ENCODE results near the gene ZNF3.
"Not testable (repeated sequence)": the region's sequence is repeated elsewhere in the genome, so short reads cannot be mapped to it uniquely, and the experiment has no call there.

ZNF3 gene

DNA sequence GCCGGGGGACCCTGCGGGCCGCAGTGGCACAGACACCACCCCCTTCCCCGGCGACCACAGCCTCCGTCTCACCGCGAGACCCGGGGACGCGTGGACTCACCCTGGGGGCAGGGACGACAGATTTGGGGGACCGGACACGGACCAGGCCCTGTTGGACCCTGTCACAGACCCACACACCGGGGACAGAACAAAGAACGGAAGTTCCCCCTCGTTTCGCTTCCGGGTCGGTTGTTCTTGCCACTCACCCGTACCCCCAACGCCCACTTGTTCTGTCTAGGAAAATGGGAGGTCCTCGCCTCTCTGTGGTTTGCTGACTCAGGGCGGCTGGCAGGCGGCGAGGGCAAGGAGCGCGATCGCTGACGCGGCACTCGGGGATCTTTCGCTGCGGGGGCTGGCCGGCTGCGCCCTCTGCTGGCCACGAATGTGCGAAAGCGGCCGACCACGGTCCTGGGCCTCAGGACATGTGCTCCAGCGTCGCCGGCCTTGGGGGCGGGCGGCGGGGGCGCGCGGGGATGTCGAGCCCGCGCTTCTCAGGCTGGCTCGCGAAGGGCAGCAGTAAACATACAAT, at the start of gene ZNF3:
Gene ZNF3, minus strand, starts transcription at position 189 of the 568 bp plus-strand sequence. CDS start 4,366 bp downstream, outside the sequence.
- peak; percentile 99 for DNase-seq (ENCODE audit: low read depth)

DNA sequence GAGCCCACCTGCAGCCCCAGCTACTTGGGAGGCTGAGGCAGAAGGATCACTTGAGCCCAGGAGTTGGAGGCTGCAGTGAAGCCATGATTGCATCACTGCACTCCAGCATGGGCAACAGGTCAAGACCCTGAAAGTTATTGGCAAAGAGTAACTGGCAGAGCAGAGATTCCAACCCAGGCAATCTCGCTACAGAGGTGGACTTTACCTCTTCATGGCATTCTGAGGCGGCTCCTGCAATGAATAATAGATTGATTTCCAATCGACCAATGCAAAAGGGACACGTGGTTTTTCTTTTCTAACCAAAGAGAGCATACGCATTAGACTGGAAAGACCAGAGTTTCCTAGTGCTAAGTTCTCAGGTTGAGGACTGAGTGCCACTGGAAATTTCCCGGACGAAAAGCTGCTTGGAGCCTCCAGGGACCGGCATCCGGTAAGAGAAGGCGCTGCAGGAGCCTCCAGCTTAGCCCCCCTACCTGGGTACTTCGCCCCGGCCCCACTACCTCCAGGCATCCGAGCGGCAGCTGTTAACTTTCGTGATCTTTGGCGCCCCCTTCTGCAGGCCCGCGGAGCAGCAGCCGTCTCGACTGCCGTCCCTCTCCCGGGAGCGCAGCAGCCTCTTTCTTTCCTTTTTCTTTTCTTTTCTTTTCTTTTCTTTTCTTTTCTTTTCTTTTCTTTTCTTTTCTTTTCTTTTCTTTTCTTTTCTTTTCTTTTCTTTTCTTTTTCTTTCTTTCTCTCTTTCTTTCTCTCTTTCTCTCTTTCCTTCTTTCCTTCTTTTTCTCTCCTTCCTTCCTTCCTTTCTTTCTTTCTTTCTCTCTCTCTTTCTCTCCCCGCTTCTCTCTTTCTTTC, 49.3 kb upstream of the ZNF3 start:
- peak; percentile 74 for DNase-seq (ENCODE audit: low read depth)

DNA sequence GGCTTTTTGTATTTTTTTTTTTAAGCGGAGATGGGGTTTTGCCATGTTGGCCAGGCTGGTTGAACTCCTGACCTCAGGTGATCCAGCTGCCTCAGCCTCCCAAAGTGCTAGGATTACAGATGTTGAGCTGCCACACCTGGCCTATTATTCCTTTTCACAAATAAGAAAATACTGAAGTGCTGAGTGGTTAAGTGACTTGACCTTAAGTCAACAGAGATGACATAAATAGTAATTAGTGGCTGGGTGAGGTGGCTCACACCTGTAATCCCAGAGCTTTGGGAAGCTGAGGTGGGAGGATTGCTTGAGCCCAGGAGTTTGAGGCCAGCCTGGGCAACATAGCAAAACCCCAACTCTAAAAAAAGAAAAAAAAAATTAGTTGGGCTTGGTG, 48.7 kb upstream of the ZNF3 start:
- DNase-seq (ENCODE audit: low read depth), result not testable (repeated sequence)

DNA sequence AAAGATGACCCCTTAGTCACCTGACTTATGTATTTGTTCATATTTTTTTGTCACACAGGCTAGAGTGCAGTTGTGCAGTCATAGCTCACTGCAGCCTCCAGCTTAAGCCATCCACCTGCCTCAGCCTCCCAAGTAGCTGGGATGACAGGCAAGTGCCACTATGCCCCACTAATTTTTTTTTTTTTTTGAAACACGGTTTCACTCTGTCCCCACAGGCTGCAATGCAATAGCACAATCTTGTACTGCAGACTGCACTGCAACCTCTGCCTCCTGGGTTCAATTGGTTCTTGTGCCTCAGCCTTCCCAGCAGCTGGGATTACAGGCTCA, 47.1 kb upstream of the ZNF3 start:
- no peak for DNase-seq (ENCODE audit: low read depth)

DNA sequence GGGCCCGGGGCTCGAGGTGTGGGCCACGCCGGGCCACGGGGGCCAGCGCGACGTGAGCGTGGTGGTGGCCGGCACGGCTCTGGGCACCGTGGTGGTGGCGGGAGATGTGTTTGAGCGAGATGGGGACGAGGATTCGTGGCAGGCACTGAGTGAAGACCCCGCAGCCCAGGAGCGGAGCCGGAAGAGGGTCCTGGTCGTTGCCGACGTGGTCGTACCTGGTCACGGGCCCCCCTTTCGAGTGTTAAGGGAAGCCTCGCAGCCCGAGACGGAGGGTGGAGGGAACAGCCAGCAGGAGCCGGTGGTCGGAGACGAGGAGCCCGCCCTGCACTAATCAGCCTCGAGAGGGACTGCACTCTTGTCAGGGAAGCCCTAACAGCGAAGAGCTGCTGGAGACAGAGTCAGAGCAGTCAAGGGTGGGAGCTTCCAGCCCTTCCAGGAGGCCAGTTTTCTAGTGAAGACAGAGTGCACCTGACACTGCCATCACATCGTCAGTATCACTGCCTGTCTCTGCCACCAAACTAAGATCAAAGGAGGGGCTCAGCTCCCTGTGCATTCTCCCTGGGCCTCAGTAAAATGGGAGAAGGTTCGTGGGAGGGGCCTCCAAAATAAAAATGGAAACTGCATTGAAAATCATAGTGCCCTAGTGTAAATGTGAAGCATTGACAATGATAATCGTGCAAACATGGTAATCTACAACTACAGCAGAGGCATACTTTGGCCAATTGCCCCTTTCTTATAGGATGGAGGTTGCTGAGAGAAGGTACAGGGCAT, 46.5 kb upstream of the ZNF3 start:
- peak; percentile 12 for DNase-seq (ENCODE audit: low read depth)

DNA sequence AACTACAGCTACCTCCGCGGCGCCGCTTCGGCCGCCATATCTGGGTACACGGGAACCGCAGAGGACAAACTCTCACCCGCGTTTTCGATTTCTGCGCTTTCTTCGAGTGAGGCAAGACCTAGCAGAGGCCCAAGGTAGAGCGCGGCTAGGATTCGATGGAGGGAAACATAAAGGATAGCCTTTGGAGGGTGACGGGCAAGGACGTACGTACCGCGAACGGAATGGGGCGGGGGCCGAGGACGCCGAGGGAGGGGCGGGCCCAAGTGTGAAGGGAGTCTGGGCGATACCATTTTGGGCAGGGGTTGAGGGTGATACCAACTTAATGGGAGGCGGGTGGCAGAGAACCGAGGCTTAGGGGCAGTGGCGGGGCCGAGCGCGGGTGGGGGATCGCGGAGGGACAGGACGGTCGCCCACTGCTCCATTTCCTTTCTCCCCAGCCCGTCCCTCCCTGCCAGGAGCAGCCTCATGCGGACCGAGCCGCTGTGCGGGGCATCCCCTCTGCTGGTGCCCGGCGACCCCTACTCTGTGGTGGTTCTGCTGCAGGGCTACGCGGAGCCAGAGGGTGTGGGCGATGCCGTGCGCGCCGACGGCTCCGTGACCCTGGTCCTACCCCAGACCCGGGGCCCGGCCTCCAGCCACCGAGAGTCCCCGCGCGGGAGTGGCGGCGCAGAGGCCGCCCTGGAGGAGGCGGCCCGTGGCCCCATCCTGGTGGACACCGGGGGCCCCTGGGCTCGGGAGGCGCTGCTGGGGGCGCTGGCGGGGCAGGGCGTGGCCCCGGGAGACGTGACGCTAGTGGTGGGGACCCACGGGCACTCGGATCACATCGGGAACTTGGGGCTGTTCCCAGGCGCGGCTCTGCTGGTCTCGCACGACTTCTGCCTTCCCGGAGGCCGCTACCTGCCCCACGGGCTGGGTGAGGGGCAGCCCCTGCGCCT, 45.7 kb upstream of the ZNF3 start, which contains the start of gene MBLAC1:
Gene MBLAC1, plus strand, starts transcription at position 37 of the 935 bp plus-strand sequence. Its CDS starts 429 bp downstream, at position 466.
- DNase-seq (ENCODE audit: low read depth), result peak; percentile 87

DNA sequence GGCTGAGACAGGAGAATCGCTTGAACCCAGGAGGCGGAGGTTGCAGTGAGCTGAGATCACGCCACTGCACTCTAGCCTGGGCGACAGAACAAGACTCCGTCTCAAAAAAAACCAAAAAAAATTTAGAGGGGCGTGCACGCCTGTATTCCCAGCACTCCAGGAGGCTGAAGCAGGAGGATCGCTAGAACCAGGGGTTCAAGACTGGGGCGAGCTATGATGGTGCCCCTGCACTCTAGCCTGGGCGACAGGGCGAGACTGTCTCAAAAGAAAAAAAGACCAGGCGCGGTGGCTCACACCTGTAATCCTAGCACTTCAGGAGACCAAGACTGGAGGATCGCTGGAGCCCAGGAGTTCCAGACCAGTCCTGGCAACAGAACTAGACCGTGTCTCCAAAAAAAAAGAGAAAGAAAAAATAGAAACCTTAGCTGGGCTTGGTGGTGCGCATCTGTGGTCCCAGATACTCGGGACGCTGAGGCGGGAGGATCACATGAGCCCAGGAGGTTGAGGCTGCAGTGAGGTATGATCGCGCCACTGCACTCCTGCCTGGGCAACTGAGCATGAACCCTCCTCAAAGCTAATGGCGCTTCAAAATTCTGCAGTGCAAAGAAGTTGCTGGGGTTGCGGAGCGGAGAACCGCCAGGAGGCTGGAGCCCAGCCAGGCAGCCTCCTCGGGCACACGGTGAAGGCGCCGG, 44.9 kb upstream of the ZNF3 start:
- DNase-seq (ENCODE audit: low read depth), result no peak

DNA sequence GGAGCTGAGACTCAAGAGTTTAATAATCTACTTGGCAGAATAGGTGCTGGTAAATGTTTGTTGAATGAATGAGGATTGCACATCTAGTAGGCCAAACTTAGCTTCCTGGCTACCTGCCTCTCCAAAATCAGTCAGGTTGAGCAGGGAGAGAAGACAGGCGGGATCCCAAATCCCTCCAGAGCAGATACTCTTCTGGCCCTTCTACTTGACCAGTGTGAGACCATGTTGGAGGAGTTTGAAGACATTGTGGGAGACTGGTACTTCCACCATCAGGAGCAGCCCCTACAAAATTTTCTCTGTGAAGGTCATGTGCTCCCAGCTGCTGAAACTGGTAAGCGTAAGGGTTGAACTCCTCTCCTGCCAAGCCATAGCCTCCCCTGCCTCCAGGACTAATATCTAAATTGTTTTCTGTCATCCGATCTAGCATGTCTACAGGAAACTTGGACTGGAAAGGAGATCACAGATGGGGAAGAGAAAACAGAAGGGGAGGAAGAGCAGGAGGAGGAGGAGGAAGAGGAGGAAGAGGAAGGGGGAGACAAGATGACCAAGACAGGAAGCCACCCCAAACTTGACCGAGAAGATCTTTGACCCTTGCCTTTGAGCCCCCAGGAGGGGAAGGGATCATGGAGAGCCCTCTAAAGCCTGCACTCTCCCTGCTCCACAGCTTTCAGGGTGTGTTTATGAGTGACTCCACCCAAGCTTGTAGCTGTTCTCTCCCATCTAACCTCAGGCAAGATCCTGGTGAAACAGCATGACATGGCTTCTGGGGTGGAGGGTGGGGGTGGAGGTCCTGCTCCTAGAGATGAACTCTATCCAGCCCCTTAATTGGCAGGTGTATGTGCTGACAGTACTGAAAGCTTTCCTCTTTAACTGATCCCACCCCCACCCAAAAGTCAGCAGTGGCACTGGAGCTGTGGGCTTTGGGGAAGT, 43.0 kb upstream of the ZNF3 start:
- no peak for DNase-seq (ENCODE audit: low read depth)

DNA sequence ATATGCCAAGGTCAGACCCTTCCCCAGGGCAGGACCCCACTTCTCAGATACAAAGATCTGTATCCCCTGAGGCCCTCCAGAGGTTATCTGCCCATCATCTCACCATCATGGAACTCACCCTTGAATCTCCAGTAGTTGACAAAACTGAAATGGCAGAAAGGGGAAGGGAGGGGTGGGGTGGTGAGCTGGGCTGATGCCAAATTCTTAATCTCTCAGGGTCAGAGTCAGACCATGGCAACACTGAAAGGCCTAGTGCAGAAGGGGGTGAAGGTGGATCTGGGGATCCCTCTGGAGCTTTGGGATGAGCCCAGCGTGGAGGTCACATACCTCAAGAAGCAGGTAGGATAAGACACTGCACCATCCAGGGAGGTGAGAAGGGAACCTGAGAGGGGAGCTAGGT, 41.0 kb upstream of the ZNF3 start:
- no peak for DNase-seq (ENCODE audit: low read depth)

DNA sequence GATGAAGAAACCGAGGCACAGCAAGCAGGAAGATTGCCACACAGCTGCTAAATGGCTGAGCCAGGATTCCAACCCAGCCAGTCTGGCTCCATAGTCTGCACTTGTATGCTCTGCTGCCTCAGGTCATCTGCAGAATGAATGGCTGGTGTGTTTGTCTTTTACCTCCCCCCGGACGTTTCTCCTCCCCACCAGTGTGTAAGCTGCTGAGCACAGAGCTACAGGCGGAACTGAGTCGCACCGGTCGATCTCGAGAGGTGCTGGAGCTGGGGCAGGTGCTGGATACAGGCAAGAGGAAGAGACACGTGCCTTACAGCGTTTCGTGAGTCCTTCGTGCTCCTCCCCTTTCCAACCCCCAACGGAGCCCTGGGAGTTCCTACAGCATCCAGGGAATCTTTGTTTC, 40.5 kb upstream of the ZNF3 start:
- no peak for DNase-seq (ENCODE audit: low read depth)

DNA sequence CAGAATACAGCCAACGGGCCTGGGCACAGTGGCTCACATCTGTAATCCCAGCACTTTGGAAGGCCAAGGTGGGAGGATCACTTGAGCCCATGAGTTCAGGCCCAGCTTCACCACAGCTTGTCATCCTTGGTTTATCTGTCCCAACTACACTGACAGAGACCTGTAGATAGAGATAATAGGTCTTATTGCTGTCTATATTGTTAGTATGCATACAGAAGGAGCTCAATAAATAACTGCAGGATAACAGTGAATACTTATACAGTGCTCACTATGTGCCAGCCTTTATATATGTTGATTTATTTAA, 39.2 kb upstream of the ZNF3 start:
- DNase-seq (ENCODE audit: low read depth), result no peak

DNA sequence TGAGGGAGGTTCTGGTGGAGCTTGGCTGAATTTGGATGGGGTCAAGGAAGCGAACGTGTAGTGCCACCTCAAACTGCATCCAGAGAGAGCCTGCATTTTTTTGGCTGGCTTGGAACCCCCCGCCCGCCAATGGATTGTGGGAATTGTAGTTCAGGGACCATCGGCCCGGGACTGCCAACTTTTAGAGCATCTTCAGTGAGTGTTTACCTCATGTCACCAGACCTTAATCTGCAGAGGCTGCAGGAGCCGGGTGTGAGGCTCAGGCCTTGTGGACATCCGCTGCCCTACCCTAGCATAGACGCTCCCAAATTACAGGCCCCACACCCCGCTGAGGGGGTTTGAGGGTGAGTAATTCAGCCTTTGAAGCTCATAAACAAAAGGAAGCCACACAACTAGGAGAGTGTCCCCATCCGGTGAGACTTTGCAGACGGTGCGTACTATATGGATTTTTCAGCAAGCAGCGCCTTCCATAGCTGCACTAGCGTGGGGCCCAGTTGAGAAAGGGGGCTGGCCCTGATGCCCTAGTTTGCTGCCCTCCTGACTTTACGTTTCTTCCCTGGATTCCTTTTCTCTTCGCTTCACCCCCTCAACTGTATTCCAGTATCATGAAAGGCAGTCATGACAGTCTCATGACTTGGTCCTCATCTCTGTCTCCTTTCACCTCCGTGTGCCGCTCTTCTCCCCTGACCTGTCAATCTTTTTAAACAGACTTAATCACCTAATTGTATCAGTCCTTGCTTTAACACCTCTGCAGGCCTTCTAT, 38.6 kb upstream of the ZNF3 start:
- DNase-seq (ENCODE audit: low read depth), result peak; percentile 57

DNA sequence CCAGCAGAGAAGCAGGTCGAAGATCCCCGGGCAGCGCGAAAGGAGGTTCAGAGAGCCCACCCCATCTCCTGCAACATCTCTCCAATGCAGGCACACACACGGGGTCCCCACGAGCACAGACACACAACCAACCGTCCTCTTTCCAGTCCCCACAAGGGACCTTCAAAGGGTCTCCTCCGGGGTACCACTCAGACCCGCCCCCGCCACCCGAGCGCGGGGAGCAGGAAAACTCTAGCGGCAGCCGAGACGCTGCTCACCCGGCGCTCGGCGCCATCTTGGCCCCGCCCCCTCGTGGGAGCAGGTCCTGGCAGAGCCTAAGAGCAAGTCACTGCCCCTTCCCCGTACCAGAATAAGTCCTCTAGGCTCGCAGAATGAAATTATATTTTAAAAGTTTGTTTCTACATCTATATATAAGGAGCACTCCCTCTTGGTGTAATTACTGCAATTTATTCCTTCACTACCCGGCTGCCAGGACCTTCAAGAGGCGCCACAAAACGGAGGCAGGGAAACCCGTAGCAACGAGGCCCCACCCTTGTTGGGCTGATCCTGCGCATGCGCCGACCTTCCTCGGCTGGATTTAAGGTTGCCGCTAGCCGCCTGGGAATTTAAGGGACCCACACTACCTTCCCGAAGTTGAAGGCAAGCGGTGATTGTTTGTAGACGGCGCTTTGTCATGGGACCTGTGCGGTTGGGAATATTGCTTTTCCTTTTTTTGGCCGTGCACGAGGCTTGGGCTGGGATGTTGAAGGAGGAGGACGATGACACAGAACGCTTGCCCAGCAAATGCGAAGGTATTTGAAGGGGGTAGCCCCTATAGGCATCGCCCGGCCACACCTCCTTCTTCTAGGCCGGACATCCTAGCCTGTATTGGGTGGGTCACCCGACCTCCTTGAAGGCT, 37.8 kb upstream of the ZNF3 start, which contains the start of the genes CNPY4 and TAF6:
Gene CNPY4, plus strand, starts transcription at position 563 of the 898 bp plus-strand sequence. Its CDS starts 111 bp downstream, at position 674.
Gene TAF6, minus strand, starts transcription at position 287 of the 898 bp plus-strand sequence. CDS start 5,149 bp downstream, outside the sequence.
- DNase-seq (ENCODE audit: low read depth), result peak; percentile 87

DNA sequence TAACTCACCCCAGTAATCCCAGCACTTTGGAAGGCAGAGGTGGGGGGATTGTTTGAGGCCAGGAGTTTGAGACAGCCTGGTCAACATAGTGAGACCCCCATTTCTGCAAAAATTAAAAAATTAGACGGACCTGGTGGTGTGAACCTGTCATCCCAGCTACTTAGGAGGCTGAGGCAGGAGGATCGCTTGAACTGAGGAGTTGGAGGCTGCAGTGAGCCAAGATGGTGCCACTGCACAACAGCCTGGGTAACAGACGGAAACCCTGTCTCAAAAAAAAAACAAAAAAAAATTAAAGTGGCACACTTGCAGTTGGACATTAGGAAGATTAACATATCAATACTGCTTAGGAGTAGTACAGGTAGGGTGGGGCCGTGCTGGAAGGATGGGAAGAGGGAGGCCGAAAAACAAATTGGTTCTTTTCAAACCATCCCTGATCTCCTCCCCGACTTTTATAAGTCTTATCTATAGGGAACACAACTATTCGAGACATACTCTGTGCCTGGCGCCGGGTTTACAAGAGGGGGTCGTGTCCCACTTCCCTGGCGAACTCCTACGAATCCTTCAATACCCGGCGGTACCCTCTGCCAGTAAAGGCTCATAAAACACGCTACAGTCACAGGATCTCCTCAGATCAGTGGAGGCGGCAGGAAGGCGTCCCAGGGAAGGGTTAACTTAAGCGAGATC, 37.0 kb upstream of the ZNF3 start:
- no peak for DNase-seq (ENCODE audit: low read depth)

DNA sequence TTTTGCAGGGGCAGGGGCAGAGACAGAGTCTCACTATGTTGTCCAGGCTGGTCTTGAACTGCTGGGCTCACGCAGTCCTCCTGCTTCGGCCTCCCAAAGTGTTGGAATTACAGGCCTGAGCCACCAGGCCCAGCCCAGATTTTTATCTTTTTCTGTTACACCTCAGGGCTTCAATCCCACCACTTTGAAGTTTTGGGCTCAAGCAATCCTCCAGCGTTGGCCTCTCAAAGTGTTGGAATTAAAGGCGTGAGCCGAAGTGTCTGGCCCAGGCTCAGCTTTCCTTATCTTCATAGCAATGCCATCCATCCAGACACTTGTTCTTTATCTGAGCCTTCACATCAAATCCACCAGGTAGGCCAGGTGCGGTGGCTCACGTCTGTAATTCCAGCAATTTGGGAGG, 33.5 kb upstream of the ZNF3 start:
- DNase-seq (ENCODE audit: low read depth), result no peak

DNA sequence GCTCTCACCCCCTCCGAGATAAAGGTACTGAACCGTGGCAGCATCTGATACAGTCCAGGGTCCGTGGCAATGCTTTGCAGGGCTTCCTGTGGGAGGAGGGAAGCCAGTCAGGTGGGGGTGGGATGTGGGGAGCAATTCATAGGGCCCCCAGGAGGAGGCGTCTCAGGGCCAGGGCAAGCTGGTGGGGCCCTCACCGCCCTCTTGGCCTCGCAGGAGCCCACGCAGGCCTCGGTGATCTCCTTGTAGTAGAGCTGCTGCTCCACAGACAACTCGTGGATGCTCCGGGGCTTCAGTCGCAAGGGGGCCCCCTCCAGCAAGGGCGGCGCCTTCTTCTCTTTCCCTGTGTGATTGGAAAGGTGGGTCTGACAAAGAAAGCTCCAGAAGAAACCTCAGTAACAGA, 30.4 kb upstream of the ZNF3 start:
- DNase-seq (ENCODE audit: low read depth), result no peak

DNA sequence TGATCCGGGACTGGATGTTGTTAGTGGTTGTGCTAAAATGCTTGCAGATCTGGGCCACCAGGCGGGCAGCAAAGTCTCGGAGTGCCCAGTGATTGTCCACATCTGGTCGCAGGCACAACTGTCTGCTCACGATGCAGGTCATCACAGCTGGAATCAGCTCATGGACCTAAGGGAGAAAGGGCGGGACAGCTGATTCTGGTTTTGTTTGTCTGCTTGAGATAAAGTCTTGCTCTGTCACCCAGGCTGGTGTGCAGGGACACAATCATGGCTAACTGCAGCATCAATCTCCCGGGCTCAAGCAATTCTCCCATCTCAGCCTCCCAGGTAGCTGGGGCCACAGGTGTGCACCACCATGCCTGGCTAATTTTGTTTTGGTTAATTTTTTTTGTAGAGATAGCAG, 29.6 kb upstream of the ZNF3 start:
- no peak for DNase-seq (ENCODE audit: low read depth)
